ENCODE data around the gene DET1.
A peak's percentile ranks its signal among the peaks of the same experiment; 100 is the strongest.
"Not testable (repeated sequence)": the region's sequence is repeated elsewhere in the genome, so short reads cannot be mapped to it uniquely, and the experiment has no call there.

DET1 gene

DNA sequence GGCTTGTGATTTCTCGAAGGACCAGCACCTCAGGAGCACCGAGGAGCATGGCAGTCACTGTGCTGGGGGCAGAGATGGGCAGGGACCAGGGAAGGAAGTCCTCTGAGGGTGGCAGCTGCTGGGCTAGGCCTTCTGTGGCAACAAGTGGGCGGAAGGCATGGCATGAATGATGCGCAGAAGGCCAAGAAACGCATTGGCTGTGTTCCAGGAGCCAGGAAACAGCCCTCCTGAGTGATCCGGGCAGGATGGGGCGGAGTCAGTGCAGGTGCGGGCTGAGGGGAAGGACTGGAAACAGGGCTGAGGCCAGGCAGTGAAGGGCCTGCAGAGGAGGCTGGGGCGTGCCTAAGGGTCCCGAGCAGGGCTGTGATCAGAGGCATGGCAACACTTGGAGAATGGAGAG is 55.3 kb downstream of the DET1 start:
- no peak for DNase-seq

DNA sequence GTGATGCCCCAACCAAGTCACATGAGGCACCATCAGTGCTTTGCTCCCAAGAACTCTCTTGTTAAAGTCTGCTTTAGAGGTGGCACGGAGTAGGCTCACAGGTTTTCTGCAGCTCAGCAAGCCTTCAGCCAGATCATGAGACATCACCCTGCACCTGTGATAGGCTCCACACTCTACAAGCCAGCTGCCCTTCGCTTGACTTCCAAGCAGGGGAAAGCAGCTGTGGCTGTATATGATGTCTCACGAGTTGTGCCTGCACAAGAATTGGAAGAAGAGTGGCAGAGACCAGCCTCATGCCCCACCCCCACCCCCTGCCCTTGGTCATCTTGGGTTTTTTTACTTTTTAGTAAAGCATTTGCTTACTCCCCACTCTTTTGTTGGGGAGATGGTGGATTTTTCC is 56.4 kb downstream of the DET1 start:
- no peak for DNase-seq

DNA sequence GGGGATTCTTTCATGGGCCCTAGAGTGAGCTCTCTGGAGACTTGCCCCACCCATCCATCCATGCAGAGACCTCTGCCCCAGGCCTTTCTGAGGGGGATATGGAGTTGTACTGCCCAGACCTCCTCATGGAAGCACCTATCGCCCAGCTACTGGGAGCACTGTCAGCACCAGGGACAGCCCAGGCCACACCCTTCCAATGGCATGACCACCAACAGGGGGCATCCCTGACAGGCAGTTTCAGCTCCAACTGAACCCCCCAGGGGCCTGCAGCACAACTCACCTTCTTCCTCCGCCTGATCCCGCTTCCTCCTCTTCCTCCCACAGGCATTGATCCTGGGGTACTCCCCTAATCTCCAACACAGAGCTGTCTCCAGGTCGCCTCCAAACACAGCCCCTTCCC is 57.2 kb downstream of the DET1 start:
- no peak for DNase-seq

DNA sequence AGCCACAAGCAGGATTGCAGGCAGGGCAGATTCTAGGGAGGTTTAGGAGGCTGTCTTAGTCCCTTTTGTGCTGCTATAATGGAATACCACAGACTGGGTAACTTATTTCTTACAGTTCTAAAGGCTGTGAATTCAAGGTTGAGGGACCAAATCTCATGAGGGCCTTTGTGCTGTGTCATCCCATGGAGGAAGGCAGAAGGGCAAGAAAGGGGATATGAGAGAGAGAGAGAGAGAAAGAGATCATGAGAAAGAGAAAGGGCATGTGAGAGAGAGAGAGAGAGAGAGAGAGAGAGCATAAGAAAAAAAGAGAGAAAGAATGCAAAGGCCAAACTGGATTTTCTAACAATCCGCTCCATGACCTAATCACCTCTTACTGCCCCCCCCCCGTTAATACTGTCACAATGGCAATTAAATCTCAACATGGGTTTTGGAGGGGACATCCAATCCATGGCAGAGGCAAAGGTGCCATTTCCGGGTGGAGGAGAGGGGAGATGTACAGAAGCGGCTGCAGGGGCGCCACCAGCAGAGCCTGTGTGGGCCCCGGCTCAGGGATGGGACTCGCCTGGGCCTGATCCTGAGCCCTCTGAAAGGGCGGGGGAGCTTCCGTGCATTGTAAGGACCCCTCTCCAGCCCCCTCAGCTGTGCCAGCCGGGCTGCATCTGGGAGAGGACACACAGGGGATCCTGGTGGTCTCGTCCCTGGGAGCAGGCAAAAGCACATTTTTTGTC is 58.5 kb downstream of the DET1 start:
- DNase-seq = no peak

DNA sequence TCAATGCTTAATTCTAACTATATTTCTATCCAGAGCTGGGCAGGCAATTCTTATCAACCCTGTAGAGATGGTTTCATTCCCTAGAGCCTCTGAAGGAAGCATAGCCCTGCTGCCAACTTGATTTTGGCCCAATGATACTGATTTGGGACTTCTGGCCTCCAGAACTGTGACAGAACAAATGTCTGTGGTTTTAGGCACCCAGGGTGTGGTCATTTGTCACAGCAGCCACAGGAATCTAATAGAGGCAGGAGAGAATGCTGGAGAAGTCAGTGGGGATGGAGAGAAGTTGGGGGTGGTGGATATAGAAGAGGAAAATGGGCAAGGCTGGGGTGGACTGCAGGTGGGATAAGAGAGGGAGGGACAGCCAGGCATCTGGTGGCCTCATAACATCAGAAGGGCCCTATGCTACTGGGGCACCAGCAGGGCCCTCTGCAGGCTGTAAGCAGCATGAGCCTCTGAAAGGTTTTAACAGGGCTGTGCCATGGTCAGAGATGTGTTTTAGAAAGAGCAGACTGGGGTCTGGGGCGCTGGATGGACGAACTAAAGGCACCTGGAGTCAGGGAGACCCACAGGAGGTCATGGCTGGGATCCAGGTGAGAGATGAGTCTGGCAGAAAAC is 59.2 kb downstream of the DET1 start:
- DNase-seq = no peak

DNA sequence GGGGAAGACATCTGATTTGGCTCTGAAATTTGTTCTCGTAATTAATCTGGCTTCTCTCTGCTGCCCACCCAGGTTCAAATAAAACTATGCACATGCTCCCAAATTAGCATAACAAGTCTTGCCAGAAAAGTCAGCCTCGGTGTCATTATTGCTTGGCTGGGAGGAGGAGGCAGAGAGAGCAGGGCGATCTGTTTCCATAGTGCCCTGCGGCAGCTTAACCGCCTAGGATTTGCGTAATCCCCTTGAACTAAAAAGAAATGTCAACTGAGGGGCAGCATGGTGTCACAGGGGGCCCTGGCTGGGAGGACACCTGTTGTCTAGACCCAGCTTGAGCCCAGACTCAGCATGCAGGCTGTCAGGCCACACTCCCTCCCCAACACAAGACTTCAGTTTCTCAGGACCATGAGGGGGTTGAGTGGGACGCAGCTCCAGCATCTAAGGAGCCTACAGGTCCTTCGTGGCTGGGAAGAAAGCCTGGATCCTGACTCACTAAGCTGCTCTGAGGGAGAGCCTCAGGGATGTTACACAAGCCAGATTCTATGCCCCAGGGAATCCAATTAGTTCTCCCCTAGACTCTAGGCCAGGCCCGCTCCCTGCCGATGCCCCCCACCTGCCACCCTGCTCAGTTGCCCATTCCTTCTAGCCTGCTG is 61.7 kb downstream of the DET1 start:
- DNase-seq = no peak

DNA sequence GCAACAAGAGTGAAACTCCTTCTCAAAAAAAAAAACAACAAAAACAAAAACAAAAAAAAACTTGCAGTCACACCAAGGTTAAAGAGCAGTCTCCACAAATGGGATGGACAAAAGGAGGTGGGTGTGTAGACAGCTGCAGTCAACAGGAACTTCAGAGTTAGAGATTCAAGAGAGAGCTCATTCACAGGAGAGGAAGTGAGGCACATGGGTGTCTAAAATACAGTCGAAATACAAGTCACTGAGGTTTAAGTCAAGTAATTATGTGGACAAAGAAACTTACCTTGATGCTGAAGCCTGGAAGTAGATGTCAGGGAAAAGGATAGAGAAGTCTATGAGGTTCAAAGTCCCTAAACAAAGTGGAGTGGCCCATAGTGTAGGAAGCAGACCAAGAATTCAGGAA is 64.2 kb downstream of the DET1 start:
- DNase-seq = no peak

DNA sequence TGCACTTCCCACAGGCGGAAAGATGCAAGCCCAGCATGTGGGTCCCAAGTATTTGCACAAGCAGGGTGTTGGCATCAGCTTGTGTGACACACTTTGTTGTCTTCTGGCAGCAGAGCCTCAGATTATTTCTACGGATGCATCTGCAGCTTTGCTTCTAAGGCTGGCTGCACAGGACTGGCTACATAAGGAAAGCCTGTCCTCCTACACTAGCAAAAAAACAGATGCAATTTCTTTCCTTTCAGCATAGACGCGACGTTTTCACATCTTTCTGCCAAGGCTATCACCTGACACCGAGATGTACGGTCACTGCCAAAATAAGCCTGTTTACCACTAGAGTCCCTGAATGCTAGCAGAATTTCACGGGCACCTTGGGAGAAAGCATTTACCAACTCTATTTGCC is 65.5 kb downstream of the DET1 start:
- no peak for DNase-seq

DNA sequence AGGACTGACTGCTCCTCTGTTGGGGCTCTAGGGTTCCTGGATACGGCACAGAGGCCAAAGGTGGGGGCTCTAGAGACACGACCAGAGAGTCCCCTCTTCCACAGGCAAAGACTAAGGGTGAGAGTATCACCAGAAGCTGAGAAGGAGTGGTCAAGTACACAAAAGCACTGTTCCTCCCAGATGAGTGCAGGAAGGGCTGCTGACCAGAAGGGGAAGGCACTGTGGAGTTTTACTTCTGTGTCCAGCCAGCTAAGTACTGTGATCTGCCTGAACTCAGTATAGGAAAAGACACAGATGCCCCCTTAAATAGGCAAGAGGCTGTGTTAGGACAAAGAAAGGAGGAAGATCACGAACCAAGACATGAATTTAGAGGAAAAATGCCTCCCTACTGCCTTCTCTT is 67.3 kb downstream of the DET1 start:
- DNase-seq = no peak

DNA sequence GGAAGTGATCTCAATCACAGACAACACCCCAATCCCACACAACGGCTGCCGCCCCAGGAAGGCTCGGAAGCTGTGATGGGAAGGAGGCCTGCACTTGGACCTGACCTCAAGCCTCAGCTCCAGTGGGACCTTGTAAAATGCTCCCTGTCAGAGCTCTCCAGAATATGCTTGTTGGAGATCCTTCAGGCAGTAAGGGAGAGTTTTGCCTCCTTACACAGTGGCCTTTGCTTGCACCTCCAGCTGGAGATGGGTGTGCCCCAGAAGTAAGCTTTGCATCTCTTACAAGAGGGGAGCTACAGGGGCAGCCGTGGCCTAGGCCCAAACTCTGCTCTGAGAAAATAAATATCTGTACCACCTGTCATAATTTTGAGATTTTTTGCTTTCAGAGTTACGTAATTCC is 68.6 kb downstream of the DET1 start:
- DNase-seq = no peak

DNA sequence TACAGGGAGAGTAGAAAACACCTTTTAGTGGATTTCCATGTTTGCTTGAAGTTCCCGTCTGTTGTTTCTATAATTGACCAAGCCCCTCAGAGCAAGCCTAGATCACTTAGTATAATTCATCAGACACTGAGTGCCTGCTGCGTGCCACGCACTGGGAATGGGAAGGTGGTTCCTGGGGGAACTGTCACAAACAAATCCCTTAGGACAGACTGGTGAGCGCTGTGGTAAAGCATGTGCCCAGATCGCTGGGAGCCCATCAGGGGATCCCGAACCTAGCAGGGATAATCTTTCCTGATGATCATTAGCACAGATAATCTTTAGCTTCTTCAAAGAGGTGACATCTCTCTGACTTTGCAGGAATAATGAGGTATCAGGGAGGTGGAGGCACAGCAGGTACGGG is 69.4 kb downstream of the DET1 start:
- DNase-seq = no peak

DNA sequence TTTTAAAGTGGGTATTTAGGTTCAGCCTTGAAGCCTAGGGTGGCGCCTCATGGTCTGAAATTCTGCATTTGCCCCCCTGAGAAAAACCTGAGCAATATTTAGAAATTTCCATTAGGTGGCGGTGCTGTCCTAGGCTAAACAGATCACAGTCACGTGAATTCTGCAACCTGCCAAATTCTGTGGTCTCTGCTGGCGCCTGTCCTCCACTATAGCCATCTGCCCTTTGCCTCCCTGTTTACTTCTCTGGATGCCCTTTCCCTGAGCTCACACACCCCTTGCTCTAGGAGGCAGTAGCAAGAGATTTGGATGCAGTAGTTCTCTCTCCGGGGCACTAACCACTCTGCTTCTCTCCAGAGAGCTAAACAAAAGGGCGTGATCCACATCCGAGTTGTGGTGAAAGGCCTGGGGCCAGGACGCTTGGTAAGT is 69.8 kb downstream of the DET1 start:
- DNase-seq = peak; percentile 9

DNA sequence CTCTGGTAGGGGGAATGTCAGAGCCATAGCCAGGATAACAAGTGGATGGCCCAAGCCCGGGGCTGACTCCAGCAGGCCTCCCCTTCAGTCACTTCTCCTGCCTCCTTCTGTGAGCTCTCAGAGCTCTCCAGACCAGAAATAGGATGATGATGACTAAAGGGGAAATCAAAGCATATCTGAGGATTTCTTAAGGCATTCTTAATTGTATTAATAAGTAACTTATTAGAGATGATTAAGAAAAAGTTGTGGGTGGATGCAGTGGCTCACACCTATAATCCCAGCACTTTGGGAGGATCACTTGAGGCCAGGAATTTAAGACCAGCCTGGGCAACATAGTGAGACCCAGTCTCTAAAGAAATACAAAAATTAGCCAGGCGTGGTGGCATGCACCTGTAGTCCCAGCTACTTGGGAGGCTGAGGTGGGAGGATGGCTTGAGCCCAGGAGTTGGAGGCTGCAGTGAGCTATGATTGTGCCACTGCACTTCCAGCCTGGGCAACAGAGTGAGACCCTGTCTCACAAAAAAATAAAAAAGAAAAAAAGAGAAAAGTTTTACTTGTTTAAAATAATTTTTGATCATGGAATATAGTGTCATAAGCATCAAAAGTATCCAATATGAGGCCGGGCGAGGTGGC is 72.7 kb downstream of the DET1 start:
- not testable (repeated sequence) for DNase-seq

DNA sequence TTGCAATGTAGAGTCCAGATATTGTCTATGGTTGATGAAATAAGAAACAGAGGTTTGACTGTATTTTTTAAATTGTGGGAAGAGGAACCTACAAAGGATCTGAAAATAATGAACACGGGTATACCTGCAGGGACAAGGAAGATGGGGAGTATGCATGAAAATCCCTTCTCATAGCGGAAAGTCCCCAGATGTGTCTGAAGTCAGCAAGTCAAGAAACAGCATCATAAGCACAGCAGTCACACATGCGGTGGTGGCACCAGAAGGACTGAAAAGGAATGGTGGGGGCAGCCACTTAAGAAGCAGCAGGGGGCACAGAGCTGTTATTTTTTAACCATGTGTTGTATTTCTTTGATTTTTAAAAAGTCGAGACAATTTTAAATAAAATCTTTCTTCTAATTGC is 74.3 kb downstream of the DET1 start:
- no peak for DNase-seq

DNA sequence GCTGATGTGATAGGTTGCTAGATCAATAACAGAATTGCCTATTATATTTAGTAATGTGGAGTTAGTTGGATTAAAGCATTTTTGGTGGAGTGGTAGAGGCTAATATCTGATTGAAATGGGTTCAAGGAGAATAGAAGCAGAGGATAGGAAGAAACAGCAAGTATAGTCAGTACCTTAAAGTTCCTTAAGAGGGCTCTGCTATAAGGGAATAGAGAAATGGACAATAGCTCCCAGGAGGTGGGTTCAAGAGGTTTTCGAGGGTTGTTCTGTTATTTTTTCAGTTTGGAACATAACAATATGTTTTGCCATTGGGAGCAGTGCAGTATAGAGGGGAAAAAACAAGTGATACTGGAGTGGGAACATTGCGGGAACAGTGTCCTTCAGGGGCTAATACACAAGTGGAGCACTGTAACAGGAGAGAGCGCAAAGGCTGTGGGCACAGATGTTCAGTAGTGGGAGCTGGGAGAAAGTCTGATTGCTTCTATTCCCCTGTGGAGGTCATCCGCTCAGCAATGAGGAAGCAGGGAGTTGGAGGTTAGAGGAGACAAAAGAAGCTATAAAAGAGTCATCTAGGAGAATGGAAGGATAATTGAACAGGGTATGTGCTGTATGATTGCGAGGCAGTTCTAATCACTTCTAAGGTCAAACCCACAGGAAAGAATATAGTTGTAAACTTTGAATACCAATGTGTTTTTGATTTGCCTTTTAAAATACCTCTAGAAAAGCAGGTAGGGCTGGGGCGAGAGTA is 75.7 kb downstream of the DET1 start:
- DNase-seq = no peak

DNA sequence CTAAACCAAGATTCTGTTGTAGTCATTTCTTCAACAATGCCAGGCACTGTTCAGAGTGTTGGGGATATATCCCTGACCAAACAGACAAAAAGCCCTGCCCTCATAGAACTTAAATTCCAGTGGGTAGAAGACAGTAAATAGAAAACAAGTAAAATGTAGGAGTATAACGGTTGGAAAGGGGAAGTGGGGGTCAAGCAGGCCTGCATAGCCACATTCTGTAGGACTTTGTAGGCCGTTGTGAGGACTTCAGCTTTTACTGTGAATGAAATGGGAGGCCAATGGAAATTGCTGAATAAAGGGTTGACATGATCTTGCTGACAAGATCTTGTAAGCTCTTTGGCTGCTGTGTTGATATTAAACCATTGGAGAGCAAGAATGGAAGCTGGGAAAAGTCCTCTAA is 77.2 kb downstream of the DET1 start:
- no peak for DNase-seq

DNA sequence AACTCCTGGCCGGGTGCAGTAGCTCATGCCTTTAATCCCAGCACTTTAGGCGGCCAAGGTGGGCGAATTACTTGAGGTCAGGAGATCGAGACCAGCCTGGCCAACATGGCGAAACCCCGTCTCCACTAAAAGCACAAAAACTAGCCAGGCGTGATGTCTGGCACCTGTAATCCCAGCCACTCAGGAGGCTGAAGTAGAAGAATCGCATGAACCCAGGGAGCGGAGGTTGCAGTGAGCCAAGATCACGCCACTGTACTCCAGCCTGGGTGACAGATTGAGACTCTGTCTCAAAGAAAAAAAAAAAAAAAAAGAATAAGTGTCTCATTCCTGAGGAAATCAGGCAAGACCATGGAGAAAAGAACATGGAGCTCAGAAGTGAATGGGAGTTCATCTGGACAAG is 77.8 kb downstream of the DET1 start:
- not testable (repeated sequence) for DNase-seq

DNA sequence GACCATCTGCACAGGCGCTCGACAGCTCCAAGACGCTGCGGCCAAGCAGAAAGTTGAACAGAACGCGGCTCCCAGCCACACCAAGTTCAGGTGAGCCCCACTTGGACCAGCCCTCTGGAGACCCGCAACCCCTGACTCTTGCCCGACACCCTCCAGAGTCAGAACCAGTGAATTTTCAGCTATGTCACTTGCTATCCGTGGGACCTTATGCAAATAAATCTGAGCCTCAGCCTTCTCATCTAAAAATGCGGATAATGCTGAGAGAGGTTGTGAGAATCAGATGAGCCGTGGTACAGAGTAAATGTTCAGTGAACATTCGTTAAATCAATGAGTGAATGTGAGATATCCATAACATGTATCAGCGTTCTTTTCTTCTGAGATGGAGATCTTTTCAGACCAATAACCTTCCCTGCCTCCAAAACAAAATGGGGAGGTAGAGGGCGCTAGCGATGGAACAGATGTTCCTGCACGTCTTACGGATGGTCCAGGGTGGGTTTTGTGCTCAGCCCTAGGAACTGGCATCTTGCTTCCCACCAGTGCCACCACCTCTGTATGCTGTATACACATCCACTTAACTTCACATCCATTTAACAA is 78.4 kb downstream of the DET1 start:
- DNase-seq = peak; percentile 11

DNA sequence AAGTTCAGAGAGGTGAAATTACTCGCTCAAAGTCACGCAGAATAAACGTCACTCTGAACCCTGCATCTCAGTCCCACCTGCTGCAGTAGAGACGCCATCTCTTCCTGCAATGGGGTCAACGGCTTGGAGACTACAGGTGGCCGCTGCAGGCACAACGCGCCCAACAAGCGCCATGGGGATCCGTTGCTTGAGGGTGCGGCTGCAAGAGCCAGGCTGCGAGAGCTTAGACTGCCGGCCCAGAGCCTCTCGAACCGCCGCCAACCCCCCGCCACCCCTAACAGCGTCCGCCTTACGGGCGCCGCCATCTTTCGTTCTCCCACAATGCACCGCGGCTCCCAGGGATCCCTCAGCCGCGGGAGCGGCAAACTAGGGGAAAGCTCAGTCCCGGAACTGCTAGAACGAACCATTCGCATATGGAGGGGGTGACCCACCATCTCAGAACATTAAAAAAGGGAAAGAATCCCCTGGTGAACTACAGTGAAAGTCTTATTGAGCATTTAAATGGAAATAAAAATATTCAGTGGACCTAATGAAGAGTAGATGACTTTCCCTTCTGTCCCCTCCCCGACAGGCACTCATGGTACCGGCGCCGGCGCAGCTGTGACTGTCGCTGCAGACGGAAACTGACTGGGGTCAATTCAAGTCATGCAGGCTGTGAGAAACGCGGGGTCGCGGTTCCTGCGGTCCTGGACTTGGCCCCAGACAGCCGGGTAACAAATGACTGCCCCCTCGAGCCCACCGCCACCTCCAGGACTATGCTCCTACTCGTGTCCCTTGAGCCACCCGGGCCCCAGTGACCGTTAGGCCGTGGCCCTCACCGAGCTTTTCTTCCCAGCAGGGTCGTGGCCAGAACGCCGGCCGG is 79.2 kb downstream of the DET1 start, which contains the start of the genes MRPL46 and MRPS11:
Gene MRPL46 (minus strand): TSS at position 316 of the 862 bp plus-strand sequence. CDS start 11 bp downstream, at position 305.
Gene MRPS11 (plus strand): TSS at position 636 of the 862 bp plus-strand sequence. CDS start 10 bp downstream, at position 646.
- peak; percentile 93 for DNase-seq

DNA sequence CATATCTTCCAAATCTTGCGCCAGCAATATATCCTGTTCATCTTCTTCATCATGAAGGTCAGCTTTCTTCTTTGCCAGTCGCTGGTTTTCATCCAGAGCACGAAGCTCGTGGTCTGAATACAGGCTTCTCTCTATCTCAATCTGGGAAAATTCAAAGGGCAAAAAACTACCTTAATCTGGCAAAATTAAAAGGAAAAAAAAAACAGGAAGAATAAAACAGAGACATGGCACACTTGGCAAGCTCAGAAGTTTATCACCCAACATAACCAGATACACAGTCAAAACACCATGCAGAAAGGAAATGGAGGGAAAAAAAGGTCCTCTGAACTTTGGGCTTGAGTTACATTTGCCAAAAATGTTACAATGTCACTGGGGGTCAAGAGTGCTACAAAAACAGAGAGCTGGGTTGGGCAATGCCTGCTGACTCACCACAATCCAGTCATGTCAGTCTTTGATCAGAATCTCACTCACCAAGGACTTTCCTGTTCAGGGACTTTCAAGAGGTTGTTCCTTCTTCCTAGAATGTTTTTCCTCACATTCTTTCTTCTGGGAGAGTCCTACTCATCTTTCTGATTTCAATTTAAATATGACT is 80.8 kb downstream of the DET1 start:
- DNase-seq = peak; percentile 18

Measured in stimulated activated CD4-positive, alpha-beta T cell treated with anti-CD3 and anti-CD28 coated beads, Interleukin-4, amount 100 ng/mL, for 24 hours (primary cell).